Measurements from ENCODE around the gene GSDME. TPM values are rescaled to one million over a fixed set of nuclear protein-coding genes. Genes with fewer than 3 reads are reported as not detected.

GSDME gene
- total RNA-seq, 1 experiment from 2014 or later = 4.5 TPM

DNA sequence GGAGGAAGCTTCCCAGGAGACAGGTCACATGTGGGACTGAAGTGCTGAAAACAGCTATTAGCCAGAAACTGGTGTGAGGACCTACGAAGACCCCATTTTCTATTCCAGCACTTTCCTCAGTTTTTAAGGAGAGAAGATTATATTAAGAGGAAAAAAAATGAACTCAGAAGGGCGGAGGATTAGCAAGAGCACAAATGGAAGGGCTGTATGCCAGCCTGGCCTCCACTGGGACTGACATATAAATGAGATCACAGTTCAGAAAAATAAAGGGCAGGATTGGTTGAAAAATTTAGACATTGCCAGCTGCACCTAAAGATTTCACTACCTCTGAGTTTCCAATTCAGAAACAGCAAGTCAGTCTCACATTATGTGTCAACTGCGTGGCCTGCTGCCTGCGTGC is 53.0 kb downstream of the GSDME start:
- no peak overlapping the region for H3K27ac ChIP-seq (ENCODE audit: low read length)
- ATAC-seq (no peak), DNase-seq (ENCODE audit: low read depth, low spot score) (no peak)
- H3K9me3 ChIP-seq (ENCODE audit: control insufficient read depth, insufficient read depth, low read depth, low read length) = no peaks in the 10 kb centered on the region
- intact Hi-C loops (cut with micrococcal nuclease; ENCODE audit: unreplicated experiment) = no loop called here
- ChIA-PET CTCF (no interaction called here), POLR2A (interaction anchor here (0.6 kb wide), 1 partner anchor 20 kb away, joined by 5 read pairs; no protein-coding TSS in a partner anchor)
- BruUV-seq (replicated peaks) = no TSS peak
- no peak overlapping the region for H3K4me3 ChIP-seq (ENCODE audit: low read depth in 2 of 2, low read length in 2 of 2)
- in situ Hi-C loops (cut with HindIII; ENCODE audit: low pct_unique_long_range_greater_than_20kb, low sequenced_read_pairs) = no loop called here
- TF ChIP-seq, protein P1, sequence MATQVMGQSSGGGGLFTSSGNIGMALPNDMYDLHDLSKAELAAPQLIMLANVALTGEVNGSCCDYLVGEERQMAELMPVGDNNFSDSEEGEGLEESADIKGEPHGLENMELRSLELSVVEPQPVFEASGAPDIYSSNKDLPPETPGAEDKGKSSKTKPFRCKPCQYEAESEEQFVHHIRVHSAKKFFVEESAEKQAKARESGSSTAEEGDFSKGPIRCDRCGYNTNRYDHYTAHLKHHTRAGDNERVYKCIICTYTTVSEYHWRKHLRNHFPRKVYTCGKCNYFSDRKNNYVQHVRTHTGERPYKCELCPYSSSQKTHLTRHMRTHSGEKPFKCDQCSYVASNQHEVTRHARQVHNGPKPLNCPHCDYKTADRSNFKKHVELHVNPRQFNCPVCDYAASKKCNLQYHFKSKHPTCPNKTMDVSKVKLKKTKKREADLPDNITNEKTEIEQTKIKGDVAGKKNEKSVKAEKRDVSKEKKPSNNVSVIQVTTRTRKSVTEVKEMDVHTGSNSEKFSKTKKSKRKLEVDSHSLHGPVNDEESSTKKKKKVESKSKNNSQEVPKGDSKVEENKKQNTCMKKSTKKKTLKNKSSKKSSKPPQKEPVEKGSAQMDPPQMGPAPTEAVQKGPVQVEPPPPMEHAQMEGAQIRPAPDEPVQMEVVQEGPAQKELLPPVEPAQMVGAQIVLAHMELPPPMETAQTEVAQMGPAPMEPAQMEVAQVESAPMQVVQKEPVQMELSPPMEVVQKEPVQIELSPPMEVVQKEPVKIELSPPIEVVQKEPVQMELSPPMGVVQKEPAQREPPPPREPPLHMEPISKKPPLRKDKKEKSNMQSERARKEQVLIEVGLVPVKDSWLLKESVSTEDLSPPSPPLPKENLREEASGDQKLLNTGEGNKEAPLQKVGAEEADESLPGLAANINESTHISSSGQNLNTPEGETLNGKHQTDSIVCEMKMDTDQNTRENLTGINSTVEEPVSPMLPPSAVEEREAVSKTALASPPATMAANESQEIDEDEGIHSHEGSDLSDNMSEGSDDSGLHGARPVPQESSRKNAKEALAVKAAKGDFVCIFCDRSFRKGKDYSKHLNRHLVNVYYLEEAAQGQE (IDR thresholded peaks at IDR 0.05; ENCODE audit: insufficient read depth in 1 of 2, low read depth in 2 of 2, low read length in 1 of 2) = no peak
- TF ChIP-seq SIN3A (IDR thresholded peaks at IDR 0.05; ENCODE audit: borderline replicate concordance, insufficient read depth, low read depth, low read length) = no peak
- TF ChIP-seq, protein P2, sequence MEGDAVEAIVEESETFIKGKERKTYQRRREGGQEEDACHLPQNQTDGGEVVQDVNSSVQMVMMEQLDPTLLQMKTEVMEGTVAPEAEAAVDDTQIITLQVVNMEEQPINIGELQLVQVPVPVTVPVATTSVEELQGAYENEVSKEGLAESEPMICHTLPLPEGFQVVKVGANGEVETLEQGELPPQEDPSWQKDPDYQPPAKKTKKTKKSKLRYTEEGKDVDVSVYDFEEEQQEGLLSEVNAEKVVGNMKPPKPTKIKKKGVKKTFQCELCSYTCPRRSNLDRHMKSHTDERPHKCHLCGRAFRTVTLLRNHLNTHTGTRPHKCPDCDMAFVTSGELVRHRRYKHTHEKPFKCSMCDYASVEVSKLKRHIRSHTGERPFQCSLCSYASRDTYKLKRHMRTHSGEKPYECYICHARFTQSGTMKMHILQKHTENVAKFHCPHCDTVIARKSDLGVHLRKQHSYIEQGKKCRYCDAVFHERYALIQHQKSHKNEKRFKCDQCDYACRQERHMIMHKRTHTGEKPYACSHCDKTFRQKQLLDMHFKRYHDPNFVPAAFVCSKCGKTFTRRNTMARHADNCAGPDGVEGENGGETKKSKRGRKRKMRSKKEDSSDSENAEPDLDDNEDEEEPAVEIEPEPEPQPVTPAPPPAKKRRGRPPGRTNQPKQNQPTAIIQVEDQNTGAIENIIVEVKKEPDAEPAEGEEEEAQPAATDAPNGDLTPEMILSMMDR (IDR thresholded peaks at IDR 0.05) = no peak
- no peak for TF ChIP-seq POLR2AphosphoS5 (IDR thresholded peaks at IDR 0.05; ENCODE audit: low read depth, low read length)
- no peak for TF ChIP-seq TCF7L2 (IDR thresholded peaks at IDR 0.05; ENCODE audit: low read depth, low read length)
- no peaks in the 10 kb centered on the region for H3K36me3 ChIP-seq (ENCODE audit: control insufficient read depth, insufficient read depth, low read length)
- no peaks in the 10 kb centered on the region for H3K27me3 ChIP-seq (ENCODE audit: control insufficient read depth, insufficient read depth, low read length)
- no peaks in the 10 kb centered on the region for H3K4me1 ChIP-seq (ENCODE audit: control insufficient read depth, insufficient read depth, low read length)

DNA sequence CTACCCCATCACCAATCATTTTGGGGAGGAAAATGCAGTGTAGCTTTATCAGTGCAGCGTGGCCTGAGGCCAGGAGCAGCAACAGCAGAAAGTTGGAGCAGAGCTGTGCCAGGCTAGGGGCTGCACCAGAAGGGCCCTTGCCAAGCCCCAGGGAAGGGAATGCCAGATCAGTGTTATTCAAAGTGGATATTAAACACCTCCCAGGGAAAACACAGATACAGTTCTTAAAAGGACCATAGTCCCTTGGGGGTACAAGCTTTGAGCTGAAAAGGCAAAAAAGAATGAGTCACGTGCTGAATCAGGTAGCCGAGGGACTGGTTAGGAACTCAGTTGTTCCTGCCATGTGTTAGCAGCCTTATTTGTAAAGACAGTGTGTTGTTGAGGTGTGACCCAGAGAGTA is 54.0 kb downstream of the GSDME start:
- Histone ChIP-seq H3K4me1 (ENCODE audit: control insufficient read depth, insufficient read depth, low read length) (no peaks in the 10 kb centered on the region), H3K27me3 (ENCODE audit: control insufficient read depth, insufficient read depth, low read length) (no peaks in the 10 kb centered on the region), H3K9me3 (ENCODE audit: control insufficient read depth, insufficient read depth, low read depth, low read length) (no peaks in the 10 kb centered on the region), H3K4me3 (ENCODE audit: low read depth in 2 of 2, low read length in 2 of 2) (no peak overlapping the region), H3K36me3 (ENCODE audit: control insufficient read depth, insufficient read depth, low read length) (no peaks in the 10 kb centered on the region), H3K27ac (ENCODE audit: low read length) (no peak overlapping the region)
- DNase-seq (ENCODE audit: low read depth, low spot score) (no peak), ATAC-seq (no peak)
- BruUV-seq (replicated peaks) = no TSS peak
- in situ Hi-C loops (cut with HindIII; ENCODE audit: low pct_unique_long_range_greater_than_20kb, low sequenced_read_pairs) (no loop called here), intact Hi-C loops (cut with micrococcal nuclease; ENCODE audit: unreplicated experiment) (no loop called here)
- no peak for TF ChIP-seq POLR2AphosphoS5 (IDR thresholded peaks at IDR 0.05; ENCODE audit: low read depth, low read length)
- TF ChIP-seq, protein P2 (IDR thresholded peaks at IDR 0.05) = no peak
- TF ChIP-seq, protein P1 (IDR thresholded peaks at IDR 0.05; ENCODE audit: insufficient read depth in 1 of 2, low read depth in 2 of 2, low read length in 1 of 2) = no peak
- TF ChIP-seq SIN3A (IDR thresholded peaks at IDR 0.05; ENCODE audit: borderline replicate concordance, insufficient read depth, low read depth, low read length) = no peak
- no peak for TF ChIP-seq TCF7L2 (IDR thresholded peaks at IDR 0.05; ENCODE audit: low read depth, low read length)
- ChIA-PET POLR2A (no interaction called here), CTCF (no interaction called here)
